22Rv1 (cell line): ENCODE data around the gene KIF3B.

Source experiments
- ZFX ChIP-seq: fragments of 450-650 bp; IDR thresholded peaks from 2 replicates; pipeline ENCODE4 v1.6.1; 2017; ENCODE audit warnings: antibody characterized with exemption, borderline replicate concordance
- TF ChIP-seq, protein P1 (sequence below): fragments of 450-650 bp; IDR thresholded peaks from 2 replicates; pipeline ENCODE4 v1.5.1; 2017; ENCODE audit warnings: mild to moderate bottlenecking

DNA sequence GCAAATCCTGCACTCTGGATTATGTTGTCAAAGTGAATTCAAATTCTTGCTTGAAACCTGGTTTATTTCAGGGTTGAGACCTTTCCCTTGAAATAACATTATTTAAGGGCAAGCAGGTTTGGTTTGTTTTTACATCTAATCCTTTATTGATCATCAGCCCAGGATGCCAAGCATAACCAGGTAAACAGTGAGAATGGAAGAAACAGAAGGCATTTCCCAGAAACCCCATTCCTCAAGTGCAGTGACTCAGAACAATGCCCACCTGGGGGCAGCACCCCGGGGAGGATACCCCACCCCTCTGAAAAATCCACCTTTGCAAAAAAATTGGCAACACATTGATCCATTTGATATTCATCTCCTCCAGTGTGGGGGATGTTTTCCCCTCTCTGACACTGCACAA lies 37.2 kb upstream of the KIF3B start:
- TF ChIP-seq, protein P1, sequence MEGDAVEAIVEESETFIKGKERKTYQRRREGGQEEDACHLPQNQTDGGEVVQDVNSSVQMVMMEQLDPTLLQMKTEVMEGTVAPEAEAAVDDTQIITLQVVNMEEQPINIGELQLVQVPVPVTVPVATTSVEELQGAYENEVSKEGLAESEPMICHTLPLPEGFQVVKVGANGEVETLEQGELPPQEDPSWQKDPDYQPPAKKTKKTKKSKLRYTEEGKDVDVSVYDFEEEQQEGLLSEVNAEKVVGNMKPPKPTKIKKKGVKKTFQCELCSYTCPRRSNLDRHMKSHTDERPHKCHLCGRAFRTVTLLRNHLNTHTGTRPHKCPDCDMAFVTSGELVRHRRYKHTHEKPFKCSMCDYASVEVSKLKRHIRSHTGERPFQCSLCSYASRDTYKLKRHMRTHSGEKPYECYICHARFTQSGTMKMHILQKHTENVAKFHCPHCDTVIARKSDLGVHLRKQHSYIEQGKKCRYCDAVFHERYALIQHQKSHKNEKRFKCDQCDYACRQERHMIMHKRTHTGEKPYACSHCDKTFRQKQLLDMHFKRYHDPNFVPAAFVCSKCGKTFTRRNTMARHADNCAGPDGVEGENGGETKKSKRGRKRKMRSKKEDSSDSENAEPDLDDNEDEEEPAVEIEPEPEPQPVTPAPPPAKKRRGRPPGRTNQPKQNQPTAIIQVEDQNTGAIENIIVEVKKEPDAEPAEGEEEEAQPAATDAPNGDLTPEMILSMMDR = no peak
- no peak for TF ChIP-seq ZFX
